Measurements from ENCODE around the gene MSLN.

MSLN gene

DNA sequence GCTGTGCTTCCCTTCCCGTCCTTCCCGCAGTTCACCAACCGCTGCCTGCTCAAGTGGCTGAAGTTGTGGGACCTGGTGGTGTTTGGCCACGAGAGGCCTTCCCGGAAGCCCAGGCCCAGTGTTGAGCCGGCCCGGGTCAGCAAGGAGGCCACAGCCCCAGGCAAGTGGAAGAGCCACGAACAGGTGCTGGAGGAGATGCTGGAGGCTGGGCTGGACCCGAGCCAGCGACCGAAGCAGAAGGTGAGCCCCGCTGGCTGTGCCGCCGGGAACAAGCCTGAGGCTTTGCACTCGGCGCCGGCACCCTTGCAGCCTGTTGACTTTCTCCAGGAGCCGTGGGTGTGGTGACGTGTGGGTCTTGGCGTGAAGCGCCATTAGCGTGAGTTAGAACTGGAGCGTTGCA lies 30.6 kb downstream of the MSLN start:
- no peak for DNase-seq (ENCODE audit: low read depth in 2 of 2)

DNA sequence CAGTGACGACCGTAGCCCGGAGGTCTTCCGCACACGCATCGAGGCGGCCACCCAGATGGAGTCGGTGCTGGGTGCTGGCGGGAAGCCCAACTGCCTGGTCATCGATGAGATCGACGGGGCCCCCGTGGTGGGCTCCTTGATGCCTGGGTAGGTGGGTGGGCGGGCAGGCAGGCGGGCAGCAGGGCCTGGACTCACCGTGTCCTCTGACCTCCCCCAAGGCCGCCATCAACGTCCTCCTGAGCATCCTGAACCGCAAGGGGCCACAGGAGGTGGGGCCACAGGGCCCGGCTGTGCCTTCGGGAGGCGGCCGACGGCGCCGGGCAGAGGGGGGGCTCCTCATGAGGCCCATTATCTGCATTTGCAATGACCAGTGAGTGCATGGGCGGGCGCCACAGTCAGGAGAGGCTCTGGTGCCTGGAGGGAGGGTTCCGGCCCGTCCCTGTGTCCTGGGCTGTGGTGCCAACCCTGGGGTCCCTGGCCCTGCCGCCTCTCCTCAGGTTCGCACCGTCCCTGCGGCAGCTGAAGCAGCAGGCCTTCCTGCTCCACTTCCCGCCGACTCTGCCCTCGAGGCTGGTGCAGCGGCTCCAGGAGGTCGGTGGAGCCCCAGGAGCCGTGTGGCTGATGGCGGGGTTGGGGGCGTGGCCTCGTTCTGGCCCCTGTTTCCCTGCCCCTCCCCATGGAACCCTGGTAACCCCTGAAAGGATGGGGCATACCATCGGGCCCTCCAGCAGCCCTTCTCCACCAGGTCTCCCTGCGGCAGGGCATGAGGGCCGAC lies 31.9 kb downstream of the MSLN start:
- no peak for DNase-seq (ENCODE audit: low read depth in 2 of 2)

DNA sequence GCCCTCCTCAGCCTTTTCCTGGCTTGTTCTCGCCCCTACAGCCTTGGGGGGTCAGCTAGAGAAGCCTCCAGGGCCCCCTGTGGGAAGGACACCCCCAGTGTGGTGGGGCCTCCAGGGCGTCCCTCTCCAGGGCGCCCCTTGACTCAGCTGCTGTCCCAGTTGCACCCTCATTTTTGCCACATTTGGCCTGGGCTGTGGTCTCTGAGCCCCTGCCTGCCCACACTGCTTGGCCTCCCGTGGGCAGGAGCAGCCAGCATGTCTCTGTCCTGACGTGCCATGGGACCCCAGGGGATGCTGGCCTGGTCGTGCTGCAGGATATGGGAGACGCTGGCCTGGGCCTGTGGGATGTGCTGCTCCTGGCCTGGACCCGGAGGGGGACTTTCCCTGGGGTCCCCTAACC lies 32.9 kb downstream of the MSLN start:
- no peak for DNase-seq (ENCODE audit: low read depth in 2 of 2)

DNA sequence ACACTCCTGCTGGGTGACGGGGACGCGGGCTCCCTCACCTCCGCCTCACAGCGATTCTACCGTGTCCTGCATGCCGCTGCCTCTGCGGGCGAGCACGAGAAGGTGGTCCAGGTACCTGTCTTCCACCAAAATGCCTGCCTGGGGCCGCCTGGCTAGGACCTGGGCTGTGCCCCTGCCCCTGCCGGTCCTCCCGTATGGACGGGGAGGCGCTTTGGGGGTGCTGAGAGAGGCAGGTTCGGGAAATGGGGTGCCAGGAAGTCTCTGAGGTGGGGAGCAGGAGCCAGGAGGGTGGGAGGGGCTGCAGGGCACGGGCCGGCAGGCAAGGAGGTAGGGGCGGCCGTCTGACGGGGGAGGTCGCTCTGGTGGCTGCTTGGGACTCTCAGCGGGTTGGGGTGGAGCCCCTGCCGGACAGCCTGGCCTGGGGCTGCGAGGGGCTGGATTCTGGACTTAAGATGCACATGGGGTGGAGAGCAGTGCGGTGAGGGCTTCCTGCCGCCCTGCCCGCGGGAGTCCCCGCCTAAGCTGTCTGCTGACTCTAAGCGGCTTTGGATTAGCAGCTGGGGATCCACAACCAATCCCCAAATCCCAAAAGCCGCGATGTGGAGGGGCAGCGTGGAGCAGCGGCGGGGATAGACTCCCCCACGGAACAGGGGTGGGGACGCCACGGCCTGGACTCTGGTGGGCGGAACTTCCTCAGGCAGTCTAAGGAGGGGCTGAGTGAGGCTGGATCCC lies 33.7 kb downstream of the MSLN start:
- no peak for DNase-seq (ENCODE audit: low read depth in 2 of 2)

DNA sequence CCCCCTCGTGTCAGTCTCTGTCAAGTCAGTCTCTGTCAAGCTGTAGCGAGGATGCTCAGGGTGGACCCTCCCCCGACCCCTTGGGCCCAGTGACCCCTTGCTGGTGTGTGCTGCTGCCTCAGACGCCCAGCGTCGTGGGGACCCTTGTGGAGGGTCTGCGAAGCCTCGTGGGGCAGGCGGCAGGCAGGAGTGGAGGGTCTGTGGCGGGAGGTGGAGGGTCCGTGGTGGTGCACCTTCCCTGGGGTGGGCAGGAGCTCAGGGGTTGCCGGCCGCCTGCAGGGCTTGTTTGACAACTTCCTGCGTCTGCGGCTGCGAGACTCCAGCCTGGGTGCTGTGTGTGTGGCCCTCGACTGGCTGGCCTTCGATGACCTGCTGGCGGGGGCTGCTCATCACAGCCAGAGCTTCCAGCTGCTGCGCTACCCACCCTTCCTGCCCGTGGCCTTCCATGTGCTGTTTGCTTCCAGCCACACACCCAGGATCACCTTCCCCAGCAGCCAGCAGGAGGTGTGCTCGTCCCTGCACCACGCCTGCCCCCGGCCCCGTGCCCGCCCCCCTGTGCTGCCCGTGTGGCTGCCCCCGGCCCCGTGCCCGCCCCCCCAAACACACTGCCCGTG lies 34.4 kb downstream of the MSLN start:
- no peak for DNase-seq (ENCODE audit: low read depth in 2 of 2)

DNA sequence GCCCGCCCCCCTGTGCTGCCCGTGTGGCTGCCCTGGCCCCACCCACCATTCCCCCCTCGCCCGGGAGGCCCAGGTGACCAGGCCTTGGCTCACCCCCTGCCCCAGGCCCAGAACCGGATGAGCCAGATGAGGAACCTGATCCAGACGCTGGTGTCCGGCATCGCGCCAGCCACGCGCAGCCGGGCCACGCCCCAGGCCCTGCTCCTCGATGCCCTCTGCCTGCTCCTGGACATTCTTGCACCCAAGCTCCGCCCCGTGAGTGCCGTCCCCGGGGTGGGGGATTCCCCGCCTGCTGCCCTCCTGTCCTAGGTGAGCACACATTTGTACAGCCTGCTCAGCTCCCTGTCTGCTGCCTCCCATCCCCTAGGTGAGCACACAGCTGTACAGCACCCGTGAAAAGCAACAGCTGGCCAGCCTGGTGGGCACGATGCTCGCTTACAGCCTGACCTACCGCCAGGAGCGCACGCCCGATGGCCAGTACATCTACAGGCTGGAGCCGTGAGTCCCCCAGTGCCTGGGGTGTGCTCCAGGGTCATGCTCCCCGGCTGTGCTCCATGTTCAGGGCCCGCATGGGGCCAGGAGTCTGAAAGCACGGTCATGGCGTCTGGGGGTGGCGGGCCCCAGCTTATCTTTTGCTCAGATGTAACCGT lies 35.2 kb downstream of the MSLN start:
- DNase-seq (ENCODE audit: low read depth in 2 of 2): no peak

DNA sequence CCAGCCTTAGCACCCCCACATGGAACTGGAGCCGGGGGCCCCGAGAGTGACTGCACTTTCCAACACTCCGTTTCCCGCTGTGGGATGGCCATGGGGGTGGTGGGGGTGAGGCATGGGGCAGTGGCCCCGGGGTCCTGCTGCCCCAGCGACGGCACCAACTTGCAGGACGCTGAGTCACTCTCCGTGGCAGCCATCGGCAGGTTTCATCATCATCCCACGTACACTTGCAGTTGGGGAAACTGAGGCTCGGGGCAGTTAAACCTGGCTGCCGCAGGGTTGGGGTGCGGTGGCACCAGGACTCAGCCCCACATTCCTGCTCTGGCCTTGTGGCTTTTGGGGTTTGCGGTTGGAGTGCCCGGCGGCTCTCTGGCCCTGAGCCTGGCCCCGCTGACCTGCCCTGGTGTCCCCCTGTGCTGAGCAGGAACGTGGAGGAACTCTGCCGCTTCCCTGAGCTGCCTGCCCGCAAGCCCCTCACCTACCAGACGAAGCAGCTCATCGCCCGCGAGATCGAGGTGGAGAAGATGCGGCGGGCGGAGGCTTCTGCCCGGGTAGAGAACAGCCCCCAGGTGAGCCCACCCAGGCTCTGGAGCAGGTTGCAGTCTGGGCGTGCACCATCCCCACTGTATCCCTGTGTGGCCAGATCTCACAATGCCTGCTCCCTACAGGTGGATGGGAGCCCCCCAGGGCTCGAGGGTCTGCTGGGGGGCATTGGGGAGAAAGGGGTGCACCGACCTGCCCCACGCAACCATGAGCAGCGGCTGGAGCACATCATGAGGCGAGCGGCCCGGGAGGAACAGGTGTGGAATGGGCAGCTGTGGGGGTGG lies 36.0 kb downstream of the MSLN start:
- no peak for DNase-seq (ENCODE audit: low read depth in 2 of 2)

DNA sequence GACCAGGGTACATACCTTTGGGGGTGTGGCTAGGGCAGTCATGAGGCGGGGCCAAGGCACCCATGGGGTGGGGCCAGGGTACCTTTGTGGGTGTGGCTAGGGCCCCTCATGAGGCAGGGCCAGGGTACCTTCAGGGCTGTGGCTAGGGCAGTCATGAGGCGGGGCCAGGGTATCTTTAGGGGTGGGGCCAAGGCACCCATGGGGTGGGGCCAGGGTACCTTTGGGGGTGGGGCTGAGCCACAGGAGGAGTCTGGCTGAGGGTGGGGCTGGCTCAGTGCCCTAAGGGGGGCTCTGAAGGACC lies 36.5 kb downstream of the MSLN start:
- DNase-seq (ENCODE audit: low read depth in 2 of 2): no peak

DNA sequence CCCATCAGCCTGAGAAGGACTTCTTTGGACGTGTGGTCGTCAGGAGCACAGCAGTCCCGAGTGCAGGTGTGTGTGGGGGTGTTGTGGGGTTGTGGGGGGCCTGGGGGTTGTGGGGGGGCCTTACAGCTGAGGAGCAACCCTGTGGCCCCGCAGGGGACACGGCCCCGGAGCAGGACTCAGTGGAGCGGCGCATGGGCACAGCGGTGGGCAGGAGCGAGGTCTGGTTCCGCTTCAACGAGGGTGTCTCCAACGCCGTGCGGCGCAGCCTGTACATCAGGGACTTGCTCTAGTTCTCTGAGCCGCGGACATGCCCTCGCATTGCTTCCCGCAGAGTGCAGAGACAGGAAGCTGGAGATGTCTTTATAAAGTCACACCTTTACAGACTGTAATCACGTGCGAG lies 37.2 kb downstream of the MSLN start:
- no peak for DNase-seq (ENCODE audit: low read depth in 2 of 2)

DNA sequence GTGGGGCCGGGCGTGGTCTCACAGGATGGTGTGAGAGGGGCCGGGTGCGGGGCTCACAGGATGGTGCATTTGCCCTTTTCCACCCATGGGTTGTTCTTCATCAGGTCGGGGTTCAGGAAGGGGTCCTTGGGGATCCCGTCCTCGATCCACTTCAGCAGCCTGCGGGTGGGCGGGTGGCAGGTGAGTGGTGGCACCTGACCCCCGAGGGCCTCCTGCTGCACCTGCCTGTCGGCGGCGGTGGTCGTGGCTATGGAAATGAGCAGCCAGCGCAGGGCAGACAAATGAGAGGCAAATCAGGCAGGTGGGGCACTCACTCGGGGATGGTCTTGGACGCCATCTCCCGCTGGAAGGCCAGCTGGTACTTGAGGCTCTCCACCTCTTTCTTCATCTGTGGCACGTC lies 38.1 kb downstream of the MSLN start:
- no peak for DNase-seq (ENCODE audit: low read depth in 2 of 2)

DNA sequence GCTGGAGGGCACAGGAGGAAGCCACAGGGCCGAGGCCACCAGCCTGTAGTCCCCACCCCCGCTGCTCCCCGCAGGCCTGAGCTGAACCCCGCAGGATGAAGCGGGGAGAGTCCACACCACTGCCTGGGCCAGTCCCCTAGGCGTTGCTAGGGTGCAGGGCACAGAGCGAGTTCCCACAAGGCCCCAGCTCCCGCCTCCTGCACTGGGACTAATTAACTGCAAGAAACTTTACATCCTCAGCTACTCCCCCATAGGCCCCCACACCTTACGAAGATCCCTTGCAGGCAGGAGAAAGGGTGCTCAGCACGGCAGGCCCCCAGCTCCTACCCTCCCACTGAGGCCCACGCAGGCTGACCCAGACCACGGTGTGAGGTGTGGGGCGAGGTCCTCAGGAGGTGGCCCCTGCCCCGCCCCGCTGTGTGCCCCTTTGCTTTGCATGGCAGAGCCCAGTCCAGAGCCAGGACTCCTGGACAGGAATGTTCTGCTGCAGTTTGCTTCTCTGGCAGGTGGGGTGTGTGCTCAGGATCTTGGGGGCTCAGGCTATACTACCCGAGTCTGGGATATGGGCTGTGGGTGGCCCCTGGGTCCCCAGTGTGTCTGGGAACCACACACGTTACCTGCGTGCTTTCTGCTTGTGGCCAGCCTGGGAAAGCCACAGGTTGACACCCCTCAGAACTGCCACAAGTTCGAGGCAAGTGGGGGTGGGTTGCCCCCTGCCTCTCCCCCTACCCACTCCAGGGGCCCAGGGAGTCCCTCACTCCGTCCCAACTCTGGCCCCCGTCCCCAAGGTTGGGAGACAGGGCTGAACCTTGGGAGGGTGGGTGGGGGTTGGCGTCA lies 38.8 kb downstream of the MSLN start:
- no peak for DNase-seq (ENCODE audit: low read depth in 2 of 2)

DNA sequence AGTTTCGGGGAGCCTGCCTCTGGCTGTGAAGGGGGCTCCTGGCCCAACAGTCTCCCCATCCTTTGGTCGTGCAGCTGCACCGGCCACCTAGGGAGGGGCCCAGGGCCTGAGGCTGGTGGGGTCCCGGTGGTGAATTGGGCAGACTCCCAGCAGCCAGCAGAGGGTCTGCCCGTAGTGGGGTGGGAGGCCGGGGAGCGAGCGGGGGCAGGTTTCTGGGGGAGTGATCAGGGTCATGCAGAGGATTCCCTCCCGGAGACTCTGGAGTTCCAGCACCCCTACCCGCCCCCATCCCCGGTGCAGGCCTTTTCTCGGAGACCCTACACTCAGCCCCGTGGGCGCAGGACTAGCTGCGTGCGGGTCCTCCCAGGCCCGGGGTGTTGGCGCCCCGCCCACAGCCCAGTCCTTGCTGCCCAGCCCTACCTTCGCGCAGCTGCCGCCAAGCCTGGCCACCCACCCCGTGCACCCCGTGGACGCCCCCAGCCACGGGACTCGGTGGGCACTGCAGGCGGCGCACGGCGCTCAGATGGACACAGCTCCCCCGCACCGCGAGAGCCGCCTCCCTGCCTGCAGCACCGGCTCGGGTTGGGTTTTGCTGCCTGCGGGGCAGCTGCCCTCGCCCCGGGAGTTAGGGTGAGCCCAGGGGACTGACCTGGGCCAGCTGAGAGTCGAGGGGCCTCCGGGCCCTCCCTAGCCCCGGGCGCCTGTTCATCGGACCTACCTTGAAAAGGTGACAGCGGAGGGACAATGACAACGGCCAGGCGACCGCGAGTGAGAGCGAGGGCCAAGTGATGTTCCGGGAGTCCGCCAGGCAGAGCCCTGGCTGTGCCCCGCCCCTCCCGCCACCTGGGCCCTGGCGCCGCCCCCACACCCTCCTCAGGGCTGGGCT lies 39.7 kb downstream of the MSLN start, which contains the start of gene GNG13:
GNG13 (minus strand) TSS at position 787 of the 886 bp plus-strand sequence. CDS start 1,657 bp downstream, outside the sequence.
- DNase-seq (ENCODE audit: low read depth in 2 of 2): no peak

DNA sequence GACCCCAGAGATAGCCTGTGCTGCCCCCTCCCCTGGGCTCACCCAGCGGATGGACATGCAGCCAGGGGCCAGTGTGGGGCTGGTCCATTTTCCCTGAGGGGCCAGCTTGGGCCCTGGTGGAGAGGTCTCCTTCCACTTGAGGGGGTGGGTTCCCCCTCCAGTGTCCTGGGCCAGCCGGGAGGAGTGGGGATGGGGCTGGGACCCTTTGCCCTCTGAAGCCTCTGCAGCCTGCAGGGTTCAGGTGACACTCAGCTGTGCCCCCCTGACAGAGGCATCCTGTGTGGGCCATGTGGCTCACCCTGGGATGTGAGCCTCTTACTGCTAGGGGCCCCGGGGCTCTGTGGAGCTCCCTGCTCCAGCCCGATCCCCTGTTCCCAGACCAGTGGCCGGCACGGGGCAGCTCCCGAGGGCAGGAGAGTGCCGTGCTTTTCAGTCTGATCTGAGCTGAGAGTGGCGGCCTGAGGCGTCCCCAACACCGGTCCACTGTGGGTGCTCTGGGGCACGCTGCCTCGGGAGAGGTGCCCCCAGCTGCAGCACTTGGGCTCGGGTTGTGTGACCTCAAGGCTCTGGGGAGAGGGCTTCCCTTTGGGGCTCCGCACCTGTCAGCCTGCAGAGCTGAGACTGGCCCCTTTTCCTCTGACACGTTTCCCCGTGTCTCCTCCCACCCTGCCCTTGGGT lies 40.4 kb downstream of the MSLN start:
- no peak for DNase-seq (ENCODE audit: low read depth in 2 of 2)

DNA sequence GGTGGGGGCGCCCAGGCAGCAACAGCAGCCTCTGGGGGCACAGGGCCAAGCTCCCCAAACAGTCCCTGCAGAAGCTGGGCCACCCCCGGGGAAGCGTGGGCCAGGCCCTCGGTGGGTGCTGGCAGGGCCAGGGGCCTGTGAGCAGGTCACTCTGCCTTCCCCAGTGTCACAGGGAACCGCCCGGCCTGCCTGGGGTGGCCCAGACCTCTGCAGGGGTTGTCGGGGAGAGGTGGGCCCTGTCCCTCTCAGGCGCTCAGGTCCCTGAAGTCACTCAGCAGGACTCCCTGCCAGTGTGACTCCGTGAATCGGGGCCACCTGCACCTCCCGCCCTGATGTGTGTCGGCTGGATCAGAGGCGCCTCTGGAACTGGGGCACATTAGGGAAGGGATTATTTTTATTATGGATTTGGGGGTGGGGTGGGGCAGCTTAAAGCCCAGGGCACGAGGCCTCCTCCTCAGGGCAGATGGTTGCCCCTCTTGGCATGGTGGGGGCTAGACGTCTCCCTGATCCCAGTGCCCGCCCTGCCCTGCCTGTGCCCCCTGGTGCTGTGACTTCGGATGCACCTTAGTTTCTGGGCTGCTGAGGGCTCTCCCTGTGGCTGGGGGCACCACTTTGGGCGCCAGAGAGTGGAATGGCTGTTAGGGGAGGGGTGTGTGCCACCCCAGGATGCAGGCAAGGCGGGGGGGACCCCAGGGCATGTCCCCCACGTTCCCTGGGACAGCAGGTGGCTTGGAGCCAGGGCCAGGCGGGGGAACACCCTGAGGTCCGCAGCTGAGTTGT lies 41.2 kb downstream of the MSLN start:
- no peak for DNase-seq (ENCODE audit: low read depth in 2 of 2)

DNA sequence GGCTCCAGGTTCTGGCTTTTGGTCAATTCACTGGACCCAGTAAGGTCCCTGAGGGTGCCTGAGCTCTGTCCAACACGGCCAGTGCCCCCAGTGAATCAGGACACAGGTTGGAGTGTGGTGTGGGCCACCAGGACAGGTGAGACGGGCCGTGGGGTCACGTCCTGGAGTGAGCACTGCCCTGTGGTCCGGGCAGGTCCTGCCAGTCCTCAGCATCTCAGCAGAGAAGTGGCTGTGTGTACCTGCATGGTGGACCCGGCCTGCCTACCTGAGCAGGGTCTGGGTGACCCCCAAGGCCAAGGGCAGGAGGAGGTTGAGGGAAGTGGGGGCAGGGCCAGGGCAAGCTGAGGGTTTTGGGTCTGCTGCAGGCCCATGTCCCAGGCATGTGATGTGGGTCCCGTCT lies 41.9 kb downstream of the MSLN start:
- DNase-seq (ENCODE audit: low read depth in 2 of 2): no peak

DNA sequence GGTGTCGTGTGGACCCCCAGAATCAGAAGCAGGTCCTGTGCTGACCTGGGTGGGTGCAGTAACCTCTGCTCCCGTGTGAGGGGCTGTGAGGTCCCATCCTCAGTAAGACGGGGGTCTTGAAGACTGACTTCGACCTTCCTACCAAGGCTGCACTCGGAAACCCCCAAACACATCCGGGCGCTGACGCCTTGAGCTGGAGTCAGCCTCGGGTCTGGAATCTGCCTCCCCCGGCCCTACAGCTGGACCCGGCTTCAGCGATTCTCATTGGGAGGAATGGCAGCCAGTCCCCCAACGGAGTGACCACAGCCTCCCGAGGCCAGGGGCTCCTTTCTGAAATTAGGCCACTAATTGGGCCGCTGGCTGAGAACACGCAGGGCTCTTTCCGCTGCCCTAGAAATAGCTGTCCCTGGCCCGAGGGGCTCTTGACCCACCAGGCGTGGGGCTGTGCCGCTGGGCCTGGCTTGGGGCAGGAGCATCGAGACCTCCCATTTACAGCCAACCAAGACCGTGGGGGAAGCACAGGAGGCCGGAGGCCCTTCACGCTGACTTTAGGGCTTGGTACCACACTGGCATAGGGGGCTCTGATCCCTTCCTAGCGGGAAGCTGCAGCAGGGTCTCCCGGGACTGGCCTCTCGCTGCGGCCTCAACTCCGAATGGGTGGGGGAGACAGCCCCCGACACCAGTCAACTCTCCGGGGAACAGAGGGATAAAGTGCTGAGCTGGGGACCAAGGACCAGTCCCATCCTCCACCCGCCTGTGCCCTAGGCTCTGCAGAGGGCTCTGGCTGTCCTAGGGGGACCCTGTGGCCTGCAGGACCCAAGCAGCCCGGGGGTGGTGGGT lies 42.6 kb downstream of the MSLN start:
- no peak for DNase-seq (ENCODE audit: low read depth in 2 of 2)

DNA sequence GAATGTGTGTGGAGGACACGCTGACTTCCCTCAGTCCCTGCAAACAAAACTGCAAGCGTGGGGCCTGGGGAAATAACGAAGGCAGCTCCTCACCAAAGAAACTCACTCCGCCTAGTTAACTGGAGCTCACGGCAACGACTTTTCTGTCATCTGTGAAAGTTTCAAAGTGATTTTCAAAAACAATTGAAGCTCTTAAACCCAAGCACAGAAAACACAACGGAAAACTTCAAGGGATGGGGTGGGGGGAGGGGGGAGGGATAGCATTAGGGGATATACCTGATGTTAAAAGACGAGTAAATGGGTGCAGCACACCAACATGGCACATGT lies 43.2 kb downstream of the MSLN start:
- no peak for DNase-seq (ENCODE audit: low read depth in 2 of 2)
